HEK293 (cell line): ENCODE results near the gene ETHE1.

Source experiments
- CTCF ChIA-PET: fragments of 350-600 bp; formaldehyde crosslinking; extraction: SDS; loops from one replicate; lab custom pipeline; 2021; ENCODE audit warnings: antibody characterized with exemption; lab: Yijun Ruan, JAX
- POLR2A ChIA-PET: fragments of 300-600 bp; formaldehyde crosslinking; extraction: SDS; loops from one replicate; lab custom pipeline; 2020; ENCODE audit warnings: antibody characterized with exemption, inconsistent platforms; lab: Yijun Ruan, JAX
- H3K27ac ChIP-seq: fragments of 200-500 bp; sonication (Bioruptor generic); 2 replicates; pipeline ENCODE4 v1.5.1; 2014; ENCODE audit warnings: low read depth, low read length, control low read depth, inconsistent platforms; ENCODE audit errors: extremely low read depth
- H3K36me3 ChIP-seq, 2 experiments: fragments of 200-500 bp in 1 of 2; sonication (Bioruptor generic) in 1 of 2; 1 replicate in 1 of 2; 2 replicates in 1 of 2; pipeline ENCODE4 v1.5.1; 2014 to 2017; ENCODE audit warnings: inconsistent platforms in 2 of 2, low read length in 2 of 2; ENCODE audit not compliant: control insufficient read depth in 2 of 2, insufficient read depth in 1 of 2
- H3K4me1 ChIP-seq: fragments of 200-500 bp; sonication (Bioruptor generic); 2 replicates; pipeline ENCODE4 v1.5.1; 2014; ENCODE audit warnings: mild to moderate bottlenecking, low read length, inconsistent platforms; ENCODE audit not compliant: control insufficient read depth, insufficient read depth
- H3K4me3 ChIP-seq: 2 replicates; pipeline ENCODE4 v1.5.1; 2011; ENCODE audit warnings: low read depth, mild to moderate bottlenecking, control low read depth, low read length, moderate library complexity
- H3K9me3 ChIP-seq: fragments of 200-500 bp; sonication (Bioruptor generic); 2 replicates; pipeline ENCODE4 v1.5.1; 2014; ENCODE audit warnings: low read depth, low read length, inconsistent platforms; ENCODE audit not compliant: control insufficient read depth, insufficient read depth
- BCL11B ChIP-seq: fragments of 450-650 bp; formaldehyde crosslinking; IDR thresholded peaks from 2 replicates; pipeline ENCODE4 v1.5.1; 2016; ENCODE audit warnings: low read depth, missing biosample characterization, missing genetic modification characterization
- MEIS1 ChIP-seq: sonication (generic); formaldehyde crosslinking; IDR thresholded peaks from 2 replicates; pipeline ENCODE4 v1.8.1; 2022; ENCODE audit warnings: missing genetic modification reagents, mild to moderate bottlenecking, borderline replicate concordance
- MYNN ChIP-seq: fragments of 450-650 bp; formaldehyde crosslinking; IDR thresholded peaks from 2 replicates; pipeline ENCODE4 v1.5.1; 2016; ENCODE audit warnings: missing biosample characterization, missing genetic modification characterization, borderline replicate concordance
- PRDM1 ChIP-seq: fragments of 450-650 bp; formaldehyde crosslinking; IDR thresholded peaks from 2 replicates; pipeline ENCODE4; 2016; ENCODE audit warnings: missing biosample characterization, missing genetic modification characterization
- ZIC2 ChIP-seq: fragments of 450-650 bp; formaldehyde crosslinking; IDR thresholded peaks from 2 replicates; pipeline ENCODE4 v1.5.1; 2016; ENCODE audit warnings: missing biosample characterization, missing genetic modification characterization
- ZNF133 ChIP-seq: fragments of 450-650 bp; formaldehyde crosslinking; IDR thresholded peaks from 2 replicates; pipeline ENCODE4 v1.5.1; 2016; ENCODE audit warnings: missing biosample characterization, missing genetic modification characterization
- ZNF138 ChIP-seq: fragments of 450-650 bp; formaldehyde crosslinking; IDR thresholded peaks from 2 replicates; pipeline ENCODE4 v1.5.1; 2016; ENCODE audit warnings: missing biosample characterization, missing genetic modification characterization, borderline replicate concordance
- ZNF140 ChIP-seq: fragments of 450-650 bp; formaldehyde crosslinking; IDR thresholded peaks from 2 replicates; pipeline ENCODE4 v1.5.1; 2016; ENCODE audit warnings: missing biosample characterization, missing genetic modification characterization
- ZNF146 ChIP-seq: fragments of 450-650 bp; formaldehyde crosslinking; IDR thresholded peaks from 2 replicates; pipeline ENCODE4 v1.5.1; 2016; ENCODE audit warnings: missing biosample characterization, missing genetic modification characterization
- ZNF174 ChIP-seq: fragments of 450-650 bp; formaldehyde crosslinking; IDR thresholded peaks from 2 replicates; pipeline ENCODE4 v1.5.0; 2017; ENCODE audit warnings: missing biosample characterization, mild to moderate bottlenecking, missing genetic modification characterization
- ZNF37A ChIP-seq: fragments of 450-650 bp; IDR thresholded peaks from 2 replicates; pipeline ENCODE4 v1.5.1; 2018; ENCODE audit warnings: missing biosample characterization, missing genetic modification characterization
- ZNF404 ChIP-seq: fragments of 450-650 bp; formaldehyde crosslinking; IDR thresholded peaks from 2 replicates; pipeline ENCODE4 v1.5.1; 2017; ENCODE audit warnings: missing biosample characterization, missing genetic modification characterization
- ZNF529 ChIP-seq: fragments of 450-650 bp; formaldehyde crosslinking; IDR thresholded peaks from 2 replicates; pipeline ENCODE4 v1.5.1; 2017; ENCODE audit warnings: missing genetic modification characterization, missing biosample characterization; ENCODE audit not compliant: insufficient replicate concordance
- ZNF548 ChIP-seq: fragments of 450-650 bp; formaldehyde crosslinking; IDR thresholded peaks from 2 replicates; pipeline ENCODE4 v1.5.1; 2016; ENCODE audit warnings: missing biosample characterization, missing genetic modification characterization
- ZNF621 ChIP-seq: fragments of 450-650 bp; formaldehyde crosslinking; IDR thresholded peaks from 2 replicates; pipeline ENCODE4 v1.5.1; 2017; ENCODE audit warnings: missing biosample characterization, missing genetic modification characterization
- ZNF624 ChIP-seq: fragments of 450-650 bp; formaldehyde crosslinking; IDR thresholded peaks from 2 replicates; pipeline ENCODE4 v1.5.1; 2017; ENCODE audit warnings: missing biosample characterization, missing genetic modification characterization
- ZNF664 ChIP-seq: fragments of 450-650 bp; formaldehyde crosslinking; IDR thresholded peaks from 2 replicates; pipeline ENCODE4 v1.5.1; 2016; ENCODE audit warnings: missing biosample characterization, missing genetic modification characterization
- ZNF701 ChIP-seq: fragments of 450-650 bp; formaldehyde crosslinking; IDR thresholded peaks from 2 replicates; pipeline ENCODE4 v1.5.1; 2016; ENCODE audit warnings: missing biosample characterization, missing genetic modification characterization
- ZNF747 ChIP-seq: fragments of 450-650 bp; formaldehyde crosslinking; IDR thresholded peaks from 2 replicates; pipeline ENCODE4 v1.5.1; 2016; ENCODE audit warnings: missing biosample characterization, missing genetic modification characterization
- ZNF776 ChIP-seq: fragments of 450-650 bp; formaldehyde crosslinking; IDR thresholded peaks from 2 replicates; pipeline ENCODE4 v1.5.0; 2017; ENCODE audit warnings: missing biosample characterization, missing genetic modification characterization, borderline replicate concordance
- ZNF837 ChIP-seq: fragments of 450-650 bp; formaldehyde crosslinking; IDR thresholded peaks from 2 replicates; pipeline ENCODE4 v1.5.1; 2016; ENCODE audit warnings: missing biosample characterization, missing genetic modification characterization
- TF ChIP-seq, protein P1 (sequence below): fragments of 450-650 bp; formaldehyde crosslinking; IDR thresholded peaks from 2 replicates; pipeline ENCODE4 v1.5.1; 2017; ENCODE audit warnings: missing biosample characterization, missing genetic modification characterization
- TF ChIP-seq, protein P2 (sequence below): fragments of 450-650 bp; formaldehyde crosslinking; IDR thresholded peaks from 2 replicates; pipeline ENCODE4 v1.5.1; 2016; ENCODE audit warnings: missing biosample characterization, missing genetic modification characterization
- TF ChIP-seq, protein P3 (sequence below): fragments of 450-650 bp; formaldehyde crosslinking; IDR thresholded peaks from 2 replicates; pipeline ENCODE4 v1.5.1; 2016; ENCODE audit warnings: missing biosample characterization, missing genetic modification characterization, low read depth
- TF ChIP-seq, protein P4 (sequence below): fragments of 450-650 bp; formaldehyde crosslinking; IDR thresholded peaks from 2 replicates; pipeline ENCODE4 v1.5.1; 2016; ENCODE audit warnings: missing biosample characterization, missing genetic modification characterization
- TF ChIP-seq, protein P5 (sequence below): fragments of 450-650 bp; formaldehyde crosslinking; IDR thresholded peaks from 2 replicates; pipeline ENCODE4 v1.5.1; 2016; ENCODE audit warnings: missing biosample characterization, missing genetic modification characterization
- TF ChIP-seq, protein P6 (sequence below): fragments of 450-650 bp; formaldehyde crosslinking; IDR thresholded peaks from 2 replicates; pipeline ENCODE4 v1.5.1; 2016; ENCODE audit warnings: missing biosample characterization, missing genetic modification characterization

The ETHE1 gene

DNA sequence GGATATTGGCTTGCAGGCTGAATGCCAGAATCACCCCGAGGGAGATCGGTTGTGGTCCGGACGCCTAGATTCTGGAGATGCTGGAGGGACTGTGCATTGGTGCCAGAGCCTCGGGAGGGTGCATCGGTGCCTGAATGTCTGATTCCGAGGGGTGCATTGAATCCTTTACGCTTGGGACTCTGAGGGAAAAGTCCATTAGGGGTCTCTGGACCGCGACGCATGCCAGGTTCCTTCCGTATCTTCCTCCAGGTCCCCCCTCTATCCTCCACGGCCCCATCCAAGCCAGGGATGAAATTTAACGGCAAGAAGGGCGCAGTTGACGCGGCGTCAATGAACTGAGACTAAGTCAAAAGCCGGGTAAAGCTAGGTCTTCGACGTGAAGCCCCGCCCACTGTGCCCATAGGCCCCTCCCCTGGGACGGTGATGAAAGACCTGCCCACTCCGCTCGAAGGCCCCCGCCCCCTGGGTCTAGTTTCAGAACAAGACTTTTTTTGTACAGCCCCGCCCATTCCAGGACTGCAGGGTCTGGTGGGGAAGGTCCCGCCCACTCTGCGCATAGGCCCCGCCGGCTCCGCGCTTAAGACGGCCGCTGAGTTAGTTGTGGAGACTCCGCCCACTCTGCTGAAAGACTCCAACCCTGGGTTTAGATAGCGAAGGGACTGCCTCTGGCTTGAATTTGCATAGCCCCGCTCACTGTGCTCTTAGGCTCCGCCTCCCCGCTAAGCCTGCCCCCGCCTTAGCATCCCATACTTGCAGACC is 6.7 kb upstream of the ETHE1 start:
- peaks cover 29 to 30% of the 10 kb centered on the region in 2 experiments for H3K36me3 ChIP-seq
- peaks cover 21% of the 10 kb centered on the region for H3K4me1 ChIP-seq
- peak overlapping the region; percentile 73 for H3K27ac ChIP-seq
- CTCF ChIA-PET, result interaction anchor here (0.5 to 13.6 kb wide), 9 partner anchors 11 to 118 kb away, joined by 3 to 138 read pairs (median 7); partner anchors contain the start of gene LYPD3
- H3K9me3 ChIP-seq, result no peaks in the 10 kb centered on the region
- peak overlapping the region; percentile 4 for H3K4me3 ChIP-seq
- POLR2A ChIA-PET, result interaction anchor here (0.5 to 2.2 kb wide), 14 partner anchors 9 to 673 kb away, joined by 3 to 25 read pairs (median 6); partner anchors contain the start of genes IRGQ, PHLDB3 and ZNF576
- TF ChIP-seq ZNF624, result no peak
- TF ChIP-seq ZNF174 (tag by site-specific recombination), result no peak
- TF ChIP-seq MYNN, result no peak
- no peak for TF ChIP-seq ZNF146 (tag by site-specific recombination)
- TF ChIP-seq MEIS1 (CRISPR knock-in tag), result no peak
- TF ChIP-seq ZNF837, result no peak
- TF ChIP-seq ZNF138 (tag by site-specific recombination), result no peak
- TF ChIP-seq PRDM1, result no peak
- TF ChIP-seq ZNF747 (tag by site-specific recombination), result no peak
- no peak for TF ChIP-seq ZNF133 (tag by site-specific recombination)
- TF ChIP-seq, protein P1, sequence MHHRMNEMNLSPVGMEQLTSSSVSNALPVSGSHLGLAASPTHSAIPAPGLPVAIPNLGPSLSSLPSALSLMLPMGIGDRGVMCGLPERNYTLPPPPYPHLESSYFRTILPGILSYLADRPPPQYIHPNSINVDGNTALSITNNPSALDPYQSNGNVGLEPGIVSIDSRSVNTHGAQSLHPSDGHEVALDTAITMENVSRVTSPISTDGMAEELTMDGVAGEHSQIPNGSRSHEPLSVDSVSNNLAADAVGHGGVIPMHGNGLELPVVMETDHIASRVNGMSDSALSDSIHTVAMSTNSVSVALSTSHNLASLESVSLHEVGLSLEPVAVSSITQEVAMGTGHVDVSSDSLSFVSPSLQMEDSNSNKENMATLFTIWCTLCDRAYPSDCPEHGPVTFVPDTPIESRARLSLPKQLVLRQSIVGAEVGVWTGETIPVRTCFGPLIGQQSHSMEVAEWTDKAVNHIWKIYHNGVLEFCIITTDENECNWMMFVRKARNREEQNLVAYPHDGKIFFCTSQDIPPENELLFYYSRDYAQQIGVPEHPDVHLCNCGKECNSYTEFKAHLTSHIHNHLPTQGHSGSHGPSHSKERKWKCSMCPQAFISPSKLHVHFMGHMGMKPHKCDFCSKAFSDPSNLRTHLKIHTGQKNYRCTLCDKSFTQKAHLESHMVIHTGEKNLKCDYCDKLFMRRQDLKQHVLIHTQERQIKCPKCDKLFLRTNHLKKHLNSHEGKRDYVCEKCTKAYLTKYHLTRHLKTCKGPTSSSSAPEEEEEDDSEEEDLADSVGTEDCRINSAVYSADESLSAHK (tag by site-specific recombination), result no peak
- TF ChIP-seq ZNF776 (tag by site-specific recombination), result no peak
- TF ChIP-seq ZNF37A (tag by site-specific recombination), result no peak
- TF ChIP-seq ZNF621 (tag by site-specific recombination), result no peak
- no peak for TF ChIP-seq ZNF664
- TF ChIP-seq, protein P2, sequence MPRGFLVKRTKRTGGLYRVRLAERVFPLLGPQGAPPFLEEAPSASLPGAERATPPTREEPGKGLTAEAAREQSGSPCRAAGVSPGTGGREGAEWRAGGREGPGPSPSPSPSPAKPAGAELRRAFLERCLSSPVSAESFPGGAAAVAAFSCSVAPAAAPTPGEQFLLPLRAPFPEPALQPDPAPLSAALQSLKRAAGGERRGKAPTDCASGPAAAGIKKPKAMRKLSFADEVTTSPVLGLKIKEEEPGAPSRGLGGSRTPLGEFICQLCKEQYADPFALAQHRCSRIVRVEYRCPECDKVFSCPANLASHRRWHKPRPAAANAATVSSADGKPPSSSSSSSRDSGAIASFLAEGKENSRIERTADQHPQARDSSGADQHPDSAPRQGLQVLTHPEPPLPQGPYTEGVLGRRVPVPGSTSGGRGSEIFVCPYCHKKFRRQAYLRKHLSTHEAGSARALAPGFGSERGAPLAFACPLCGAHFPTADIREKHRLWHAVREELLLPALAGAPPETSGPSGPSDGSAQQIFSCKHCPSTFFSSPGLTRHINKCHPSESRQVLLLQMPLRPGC (tag by site-specific recombination), result no peak
- TF ChIP-seq BCL11B (tag by site-specific recombination), result no peak
- no peak for TF ChIP-seq ZNF404
- TF ChIP-seq ZNF548 (tag by site-specific recombination), result no peak
- TF ChIP-seq, protein P3, sequence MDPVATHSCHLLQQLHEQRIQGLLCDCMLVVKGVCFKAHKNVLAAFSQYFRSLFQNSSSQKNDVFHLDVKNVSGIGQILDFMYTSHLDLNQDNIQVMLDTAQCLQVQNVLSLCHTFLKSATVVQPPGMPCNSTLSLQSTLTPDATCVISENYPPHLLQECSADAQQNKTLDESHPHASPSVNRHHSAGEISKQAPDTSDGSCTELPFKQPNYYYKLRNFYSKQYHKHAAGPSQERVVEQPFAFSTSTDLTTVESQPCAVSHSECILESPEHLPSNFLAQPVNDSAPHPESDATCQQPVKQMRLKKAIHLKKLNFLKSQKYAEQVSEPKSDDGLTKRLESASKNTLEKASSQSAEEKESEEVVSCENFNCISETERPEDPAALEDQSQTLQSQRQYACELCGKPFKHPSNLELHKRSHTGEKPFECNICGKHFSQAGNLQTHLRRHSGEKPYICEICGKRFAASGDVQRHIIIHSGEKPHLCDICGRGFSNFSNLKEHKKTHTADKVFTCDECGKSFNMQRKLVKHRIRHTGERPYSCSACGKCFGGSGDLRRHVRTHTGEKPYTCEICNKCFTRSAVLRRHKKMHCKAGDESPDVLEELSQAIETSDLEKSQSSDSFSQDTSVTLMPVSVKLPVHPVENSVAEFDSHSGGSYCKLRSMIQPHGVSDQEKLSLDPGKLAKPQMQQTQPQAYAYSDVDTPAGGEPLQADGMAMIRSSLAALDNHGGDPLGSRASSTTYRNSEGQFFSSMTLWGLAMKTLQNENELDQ (tag by site-specific recombination), result no peak
- TF ChIP-seq ZIC2 (tag by site-specific recombination), result no peak
- TF ChIP-seq, protein P4, sequence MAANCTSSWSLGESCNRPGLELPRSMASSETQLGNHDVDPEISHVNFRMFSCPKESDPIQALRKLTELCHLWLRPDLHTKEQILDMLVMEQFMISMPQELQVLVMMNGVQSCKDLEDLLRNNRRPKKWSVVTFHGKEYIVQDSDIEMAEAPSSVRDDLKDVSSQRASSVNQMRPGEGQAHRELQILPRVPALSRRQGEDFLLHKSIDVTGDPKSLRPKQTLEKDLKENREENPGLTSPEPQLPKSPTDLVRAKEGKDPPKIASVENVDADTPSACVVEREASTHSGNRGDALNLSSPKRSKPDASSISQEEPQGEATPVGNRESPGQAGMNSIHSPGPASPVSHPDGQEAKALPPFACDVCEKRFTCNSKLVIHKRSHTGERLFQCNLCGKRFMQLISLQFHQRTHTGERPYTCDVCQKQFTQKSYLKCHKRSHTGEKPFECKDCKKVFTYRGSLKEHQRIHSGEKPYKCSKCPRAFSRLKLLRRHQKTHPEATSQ, result 0 out of 2 replicates have a peak, but pooled peaks have one; percentile 39
- TF ChIP-seq, protein P5, sequence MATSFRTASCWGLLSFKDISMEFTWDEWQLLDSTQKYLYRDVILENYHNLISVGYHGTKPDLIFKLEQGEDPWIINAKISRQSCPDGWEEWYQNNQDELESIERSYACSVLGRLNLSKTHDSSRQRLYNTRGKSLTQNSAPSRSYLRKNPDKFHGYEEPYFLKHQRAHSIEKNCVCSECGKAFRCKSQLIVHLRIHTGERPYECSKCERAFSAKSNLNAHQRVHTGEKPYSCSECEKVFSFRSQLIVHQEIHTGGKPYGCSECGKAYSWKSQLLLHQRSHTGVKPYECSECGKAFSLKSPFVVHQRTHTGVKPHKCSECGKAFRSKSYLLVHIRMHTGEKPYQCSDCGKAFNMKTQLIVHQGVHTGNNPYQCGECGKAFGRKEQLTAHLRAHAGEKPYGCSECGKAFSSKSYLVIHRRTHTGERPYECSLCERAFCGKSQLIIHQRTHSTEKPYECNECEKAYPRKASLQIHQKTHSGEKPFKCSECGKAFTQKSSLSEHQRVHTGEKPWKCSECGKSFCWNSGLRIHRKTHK, result no peak
- TF ChIP-seq ZNF701 (tag by site-specific recombination), result no peak
- no peak for TF ChIP-seq ZNF140 (tag by site-specific recombination)
- no peak for TF ChIP-seq ZNF529
- TF ChIP-seq, protein P6, sequence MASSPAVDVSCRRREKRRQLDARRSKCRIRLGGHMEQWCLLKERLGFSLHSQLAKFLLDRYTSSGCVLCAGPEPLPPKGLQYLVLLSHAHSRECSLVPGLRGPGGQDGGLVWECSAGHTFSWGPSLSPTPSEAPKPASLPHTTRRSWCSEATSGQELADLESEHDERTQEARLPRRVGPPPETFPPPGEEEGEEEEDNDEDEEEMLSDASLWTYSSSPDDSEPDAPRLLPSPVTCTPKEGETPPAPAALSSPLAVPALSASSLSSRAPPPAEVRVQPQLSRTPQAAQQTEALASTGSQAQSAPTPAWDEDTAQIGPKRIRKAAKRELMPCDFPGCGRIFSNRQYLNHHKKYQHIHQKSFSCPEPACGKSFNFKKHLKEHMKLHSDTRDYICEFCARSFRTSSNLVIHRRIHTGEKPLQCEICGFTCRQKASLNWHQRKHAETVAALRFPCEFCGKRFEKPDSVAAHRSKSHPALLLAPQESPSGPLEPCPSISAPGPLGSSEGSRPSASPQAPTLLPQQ (tag by site-specific recombination), result peak; percentile 82
